Hepatocyte (in vitro differentiated cells): ENCODE measurements around the gene PLA2G12B.

Experiments used
- CTCF ChIP-seq: fragments of 200-600 bp; sonication (generic); IDR thresholded peaks from 2 replicates; pipeline ENCODE4 v1.5.1; 2016; ENCODE audit warnings: antibody characterized with exemption, mild to moderate bottlenecking; ENCODE audit not compliant: poor library complexity
- EZH2phosphoT487 ChIP-seq: fragments of 200-600 bp; sonication (generic); IDR thresholded peaks from one replicate; pipeline ENCODE4 v1.6.1; 2018; ENCODE audit warnings: antibody characterized with exemption, mild to moderate bottlenecking, low read depth, moderate library complexity; ENCODE audit not compliant: unreplicated experiment, severe bottlenecking

DNA sequence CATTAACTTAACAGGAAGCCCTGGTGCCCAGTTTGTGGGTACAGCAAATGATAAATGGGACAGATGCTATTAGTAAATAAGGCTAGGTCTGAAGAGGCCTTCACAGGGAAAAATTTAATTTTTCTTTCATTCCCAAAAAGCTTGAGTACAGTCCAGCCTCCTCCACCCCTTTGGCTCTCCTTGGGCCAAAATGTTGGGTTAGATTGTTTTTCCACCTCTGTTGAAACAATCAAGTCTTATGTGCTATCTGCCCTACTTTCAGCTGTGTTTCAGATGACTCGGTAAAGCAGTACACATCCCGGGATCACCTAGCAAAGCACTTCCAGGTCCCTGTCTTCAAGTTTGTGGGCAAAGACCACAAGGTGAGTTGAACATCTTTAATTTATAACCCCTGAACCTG lies 24.3 kb downstream of the PLA2G12B start:
- TF ChIP-seq CTCF: no peak
- no peak for TF ChIP-seq EZH2phosphoT487
